Stomach (tissue), 4 donors: ENCODE measurements around the gene PPAN.

Experiments
- POLR2A ChIP-seq, 4 donors: fragments of 450-650 bp; IDR thresholded peaks; one replicate each; pipeline ENCODE4 v1.6.1; 2016; ENCODE audit warnings: antibody characterized with exemption in 4 of 4, control low read depth in 2 of 4, mild to moderate bottlenecking in 1 of 4, moderate library complexity in 1 of 4
- TF ChIP-seq, protein P1 (sequence below), 7 experiments: fragments of 450-650 bp in 4 of 7; fragments of 200-600 bp in 3 of 7; sonication (generic) in 3 of 7; IDR thresholded peaks; one replicate each; pipeline ENCODE4 v1.5.1; 2016 to 2019; ENCODE audit warnings: antibody characterized with exemption in 7 of 7, control low read depth in 2 of 7, mild to moderate bottlenecking in 1 of 7

- TF ChIP-seq POLR2A (IDR thresholded peaks at IDR 0.05), result no peak
- TF ChIP-seq, protein P1, sequence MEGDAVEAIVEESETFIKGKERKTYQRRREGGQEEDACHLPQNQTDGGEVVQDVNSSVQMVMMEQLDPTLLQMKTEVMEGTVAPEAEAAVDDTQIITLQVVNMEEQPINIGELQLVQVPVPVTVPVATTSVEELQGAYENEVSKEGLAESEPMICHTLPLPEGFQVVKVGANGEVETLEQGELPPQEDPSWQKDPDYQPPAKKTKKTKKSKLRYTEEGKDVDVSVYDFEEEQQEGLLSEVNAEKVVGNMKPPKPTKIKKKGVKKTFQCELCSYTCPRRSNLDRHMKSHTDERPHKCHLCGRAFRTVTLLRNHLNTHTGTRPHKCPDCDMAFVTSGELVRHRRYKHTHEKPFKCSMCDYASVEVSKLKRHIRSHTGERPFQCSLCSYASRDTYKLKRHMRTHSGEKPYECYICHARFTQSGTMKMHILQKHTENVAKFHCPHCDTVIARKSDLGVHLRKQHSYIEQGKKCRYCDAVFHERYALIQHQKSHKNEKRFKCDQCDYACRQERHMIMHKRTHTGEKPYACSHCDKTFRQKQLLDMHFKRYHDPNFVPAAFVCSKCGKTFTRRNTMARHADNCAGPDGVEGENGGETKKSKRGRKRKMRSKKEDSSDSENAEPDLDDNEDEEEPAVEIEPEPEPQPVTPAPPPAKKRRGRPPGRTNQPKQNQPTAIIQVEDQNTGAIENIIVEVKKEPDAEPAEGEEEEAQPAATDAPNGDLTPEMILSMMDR (IDR thresholded peaks at IDR 0.05), result no peak
Observed at GRCh38 chr19:10092648-10093294, 13.4 kb upstream of the PPAN start.
